NB4 (cell line): ENCODE measurements around the gene RFX8.

Experiments
- MYC ChIP-seq: IDR thresholded peaks from 2 replicates; pipeline ENCODE4 v1.6.1; 2011; ENCODE audit warnings: low read depth, low read length
- TF ChIP-seq, protein P1 (sequence below): IDR thresholded peaks from one replicate; pipeline ENCODE4 v1.5.1; 2012; ENCODE audit warnings: low read depth, low read length

DNA sequence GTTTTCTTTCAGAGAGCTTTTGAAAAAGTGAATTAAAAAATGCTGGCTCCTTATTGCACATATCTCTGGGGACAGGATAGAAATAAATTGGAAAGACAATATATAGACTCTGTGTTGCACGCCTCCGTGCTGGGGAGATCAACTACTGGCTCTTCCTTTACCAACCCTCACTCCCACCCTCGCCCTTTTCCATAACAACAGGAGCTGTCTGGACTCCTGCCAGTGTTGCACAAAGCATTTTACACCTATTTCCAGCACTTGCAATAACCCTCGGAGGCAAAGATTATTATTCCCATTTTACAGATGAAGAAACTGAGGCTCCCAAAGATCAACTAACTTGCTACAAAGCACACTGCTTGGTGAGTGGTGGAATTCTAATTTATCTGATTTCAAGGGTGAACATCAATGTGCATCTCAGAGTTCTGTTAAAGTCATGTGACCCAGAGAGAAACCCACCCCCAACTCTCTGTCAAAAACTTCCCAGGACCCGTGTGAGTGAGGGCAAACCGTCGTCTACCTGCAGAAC lies 91.8 kb downstream of the RFX8 start:
- TF ChIP-seq, protein P1, sequence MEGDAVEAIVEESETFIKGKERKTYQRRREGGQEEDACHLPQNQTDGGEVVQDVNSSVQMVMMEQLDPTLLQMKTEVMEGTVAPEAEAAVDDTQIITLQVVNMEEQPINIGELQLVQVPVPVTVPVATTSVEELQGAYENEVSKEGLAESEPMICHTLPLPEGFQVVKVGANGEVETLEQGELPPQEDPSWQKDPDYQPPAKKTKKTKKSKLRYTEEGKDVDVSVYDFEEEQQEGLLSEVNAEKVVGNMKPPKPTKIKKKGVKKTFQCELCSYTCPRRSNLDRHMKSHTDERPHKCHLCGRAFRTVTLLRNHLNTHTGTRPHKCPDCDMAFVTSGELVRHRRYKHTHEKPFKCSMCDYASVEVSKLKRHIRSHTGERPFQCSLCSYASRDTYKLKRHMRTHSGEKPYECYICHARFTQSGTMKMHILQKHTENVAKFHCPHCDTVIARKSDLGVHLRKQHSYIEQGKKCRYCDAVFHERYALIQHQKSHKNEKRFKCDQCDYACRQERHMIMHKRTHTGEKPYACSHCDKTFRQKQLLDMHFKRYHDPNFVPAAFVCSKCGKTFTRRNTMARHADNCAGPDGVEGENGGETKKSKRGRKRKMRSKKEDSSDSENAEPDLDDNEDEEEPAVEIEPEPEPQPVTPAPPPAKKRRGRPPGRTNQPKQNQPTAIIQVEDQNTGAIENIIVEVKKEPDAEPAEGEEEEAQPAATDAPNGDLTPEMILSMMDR, result no peak
- TF ChIP-seq MYC, result no peak
